Smooth muscle cell (in vitro differentiated cells): Measurements from ENCODE around the gene SPANXN5. TPM values are rescaled to one million over a fixed set of nuclear protein-coding genes. Genes with fewer than 3 reads are reported as not detected.
"Not testable (repeated sequence)": the region's sequence is repeated elsewhere in the genome, so short reads cannot be mapped to it uniquely, and the experiment has no call there.

Experiments
- DNase-seq: peaks from one replicate; lab custom pipeline; 2025; ENCODE audit not compliant: unreplicated experiment; lab: John Stamatoyannopoulos, UW
- H2AFZ ChIP-seq: fragments of 200-600 bp; sonication (generic); 2 replicates; pipeline ENCODE4 v1.6.0; 2016; ENCODE audit warnings: antibody characterized with exemption, low read depth, mild to moderate bottlenecking
- H3F3A ChIP-seq: fragments of 200-600 bp; sonication (generic); 2 replicates; pipeline ENCODE4 v1.6.0; 2017; ENCODE audit warnings: antibody characterized with exemption, low read depth
- H3K27ac ChIP-seq: fragments of 200-600 bp; sonication (generic); 2 replicates; pipeline ENCODE4 v1.5.1; 2016; ENCODE audit warnings: low read depth, mild to moderate bottlenecking
- H3K27me3 ChIP-seq: fragments of 200-600 bp; sonication (generic); 2 replicates; pipeline ENCODE4 v1.6.1; 2016; ENCODE audit warnings: low read depth, mild to moderate bottlenecking
- H3K36me3 ChIP-seq: fragments of 200-600 bp; sonication (generic); 2 replicates; pipeline ENCODE4 v1.5.1; 2016; ENCODE audit warnings: low read depth
- H3K4me1 ChIP-seq: fragments of 200-600 bp; sonication (generic); 2 replicates; pipeline ENCODE4 v1.5.1; 2016; ENCODE audit warnings: low read depth
- H3K4me2 ChIP-seq: fragments of 200-600 bp; sonication (generic); 2 replicates; pipeline ENCODE4 v1.6.0; 2016; ENCODE audit warnings: mild to moderate bottlenecking
- H3K4me3 ChIP-seq: fragments of 200-600 bp; sonication (generic); 2 replicates; pipeline ENCODE4 v1.5.1; 2016; ENCODE audit warnings: mild to moderate bottlenecking
- H3K79me2 ChIP-seq: fragments of 200-600 bp; sonication (generic); 2 replicates; pipeline ENCODE4 v1.6.0; 2016; ENCODE audit warnings: low read depth, mild to moderate bottlenecking
- H3K9ac ChIP-seq: fragments of 200-600 bp; sonication (generic); 2 replicates; pipeline ENCODE4 v1.6.0; 2016; ENCODE audit warnings: low read depth
- H3K9me3 ChIP-seq: fragments of 200-600 bp; sonication (generic); replicated peaks from 2 replicates; pipeline ENCODE4 v1.5.1; 2016; ENCODE audit warnings: low read depth
- H4K20me1 ChIP-seq: fragments of 200-600 bp; sonication (generic); 2 replicates; pipeline ENCODE4 v1.6.0; 2016; ENCODE audit warnings: low read depth
- CTCF ChIP-seq: fragments of 200-600 bp; sonication (generic); IDR thresholded peaks from 2 replicates; pipeline ENCODE4 v1.5.1; 2017; ENCODE audit warnings: borderline replicate concordance, mild to moderate bottlenecking, antibody characterized with exemption; ENCODE audit not compliant: insufficient read depth, poor library complexity, severe bottlenecking
- WGBS: methylation state at CpG from one replicate; pipeline ENCODE4 v1.1.7; 2016; ENCODE audit warnings: low lambda C conversion rate; 5-methylcytosine and 5-hydroxymethylcytosine counted together
- polyA plus RNA-seq: library from polyadenylated mRNA; unstranded; fragments of >200 nt; fragmentation: Nextera tagmentation; extraction: Ambion mirVana; gene quantifications from 2 replicates; pipeline ENCODE4 v1.2.1, GENCODE V29; 2016
- total RNA-seq: library from RNA; depleted of rRNA; stranded (reverse); fragments of >200 nt; gene quantifications from 2 replicates; pipeline ENCODE4 v1.2.3, GENCODE V29; 2014

The SPANXN5 gene
- total and polyA plus RNA-seq, 2 experiments from 2014 or later = not detected

GRCh38 chrX:52821079-52821760, 24.0 kb upstream of the SPANXN5 start:
- no peak overlapping the region for H2AFZ ChIP-seq
- H3K27ac ChIP-seq = no peak overlapping the region
- no peaks in the 10 kb centered on the region for H3K4me1 ChIP-seq
- H3K9me3 ChIP-seq = no peaks in the 10 kb centered on the region
- 75% methylated on average over 11 of the region's 11 CpGs for WGBS
- H4K20me1 ChIP-seq = no peaks in the 10 kb centered on the region
- no peak overlapping the region for H3K4me2 ChIP-seq
- no peak overlapping the region for H3K4me3 ChIP-seq
- H3K9ac ChIP-seq = no peak overlapping the region
- H3K79me2 ChIP-seq = no peaks in the 10 kb centered on the region
- H3F3A ChIP-seq = no peaks in the 10 kb centered on the region
- H3K27me3 ChIP-seq = no peaks in the 10 kb centered on the region
- no peaks in the 10 kb centered on the region for H3K36me3 ChIP-seq
- DNase-seq = no peak
- TF ChIP-seq CTCF = no peak

DNA sequence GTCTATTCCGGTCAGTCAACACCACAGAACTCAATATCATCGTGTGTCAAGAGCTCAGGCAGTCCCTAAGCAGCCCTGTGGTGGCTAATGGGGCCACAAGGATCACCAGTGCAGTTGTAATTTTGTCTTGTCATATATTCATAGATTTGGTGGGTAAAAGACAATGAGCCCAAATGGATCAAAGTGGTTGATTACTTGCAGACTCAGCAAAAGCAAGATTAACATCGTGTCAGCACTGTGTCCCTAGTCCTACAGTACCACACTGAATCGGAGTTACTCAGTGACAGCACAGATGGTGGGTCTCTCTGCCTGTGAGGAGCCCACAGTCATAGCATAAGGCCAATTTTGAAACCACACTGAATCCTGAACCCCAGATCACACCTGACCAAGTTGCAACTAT, 22.6 kb upstream of the SPANXN5 start:
- Histone ChIP-seq H3K27me3 (no peaks in the 10 kb centered on the region), H3F3A (no peaks in the 10 kb centered on the region), H3K36me3 (no peaks in the 10 kb centered on the region), H3K9me3 (no peaks in the 10 kb centered on the region), H3K4me3 (no peak overlapping the region), H3K4me2 (no peak overlapping the region), H3K27ac (no peak overlapping the region), H2AFZ (no peak overlapping the region), H3K4me1 (no peaks in the 10 kb centered on the region), H3K9ac (no peak overlapping the region), H4K20me1 (no peaks in the 10 kb centered on the region), H3K79me2 (no peaks in the 10 kb centered on the region)
- TF ChIP-seq CTCF = no peak
- no peak for DNase-seq
- WGBS = 43% methylated on average over 4 of the region's 4 CpGs

DNA sequence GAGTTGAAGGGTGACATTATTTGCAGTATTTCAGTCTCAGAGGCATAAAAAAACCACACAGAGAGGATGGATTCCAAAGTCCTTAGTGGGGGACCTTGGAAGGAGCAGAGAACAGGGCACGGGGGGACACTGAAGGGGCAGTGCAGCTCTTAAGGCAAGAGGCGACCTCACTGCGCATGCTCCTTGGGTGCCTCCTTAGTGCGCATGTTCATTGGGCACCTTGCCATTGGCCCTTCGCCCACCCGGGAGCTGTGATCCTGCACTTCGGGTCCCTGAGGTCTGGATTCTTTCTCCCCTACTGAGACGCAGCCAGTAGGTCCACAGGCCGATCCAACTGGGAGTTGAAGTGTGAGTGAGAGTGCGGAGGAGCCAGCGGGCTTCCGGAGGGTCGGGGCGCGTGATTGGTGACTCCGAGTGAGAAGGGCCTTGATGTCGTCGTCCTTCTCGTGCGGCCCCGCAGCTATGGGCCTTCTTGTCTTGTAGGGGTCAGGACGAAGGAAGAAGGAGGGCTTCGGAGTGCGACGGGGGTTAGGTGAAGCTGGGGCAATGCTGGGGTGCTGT, 13.9 kb upstream of the SPANXN5 start, which contains the start of gene XAGE5:
TSS of gene XAGE5 (plus strand) at position 223 of the 561 bp plus-strand sequence. CDS start 1,280 bp downstream, outside the sequence.
- Histone ChIP-seq H3K4me3 (no peak within 1 kb of the TSS), H3F3A (no peaks in the 10 kb centered on the region), H3K4me1 (no peaks in the 10 kb centered on the region), H4K20me1 (no peaks in the 10 kb centered on the region), H3K27me3 (no peaks in the 10 kb centered on the region), H3K36me3 (no peaks in the 10 kb centered on the region), H3K79me2 (no peaks in the 10 kb centered on the region), H3K9ac (no peak within 1 kb of the TSS), H2AFZ (no peak within 1 kb of the TSS), H3K27ac (no peak within 1 kb of the TSS), H3K9me3 (peaks cover 4% of the 10 kb centered on the region), H3K4me2 (no peak within 1 kb of the TSS)
- WGBS = 84% methylated on average over 25 of the region's 25 CpGs
- TF ChIP-seq CTCF = no peak
- DNase-seq = no peak

- not testable (repeated sequence) for H3K79me2 ChIP-seq, H3K4me2 ChIP-seq, H3K9me3 ChIP-seq, H3K4me3 ChIP-seq, H3K27ac ChIP-seq, H4K20me1 ChIP-seq, DNase-seq, H3K4me1 ChIP-seq, H3F3A ChIP-seq, H2AFZ ChIP-seq, H3K9ac ChIP-seq, H3K36me3 ChIP-seq, H3K27me3 ChIP-seq
- 58% methylated on average over 2 of the region's 2 CpGs for WGBS
Measured at GRCh38 chrX:52804876-52805275, 7.6 kb upstream of the SPANXN5 start.

DNA sequence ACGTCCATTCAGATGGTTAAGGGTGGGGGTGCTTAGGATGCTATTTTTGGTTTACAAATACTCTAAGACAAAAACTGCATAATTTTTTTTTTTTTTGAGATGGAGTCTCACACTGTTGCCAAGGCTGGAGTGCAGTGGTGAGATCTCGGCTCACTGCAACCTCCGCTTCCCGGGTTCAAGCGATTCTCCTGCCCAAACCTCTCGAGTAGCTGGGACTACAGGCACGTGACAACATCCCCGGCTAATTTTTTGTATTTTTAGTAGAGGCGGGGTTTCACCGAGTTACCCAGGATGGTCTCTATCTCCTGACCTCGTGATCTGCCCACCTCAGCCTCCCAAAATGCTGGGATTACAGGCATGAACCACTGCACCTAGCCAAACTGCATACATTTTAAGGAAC, 23.7 kb downstream of the SPANXN5 start:
- H2AFZ ChIP-seq, H3K9ac ChIP-seq, H3F3A ChIP-seq, DNase-seq, H3K27ac ChIP-seq, H4K20me1 ChIP-seq, H3K9me3 ChIP-seq, H3K4me3 ChIP-seq, H3K79me2 ChIP-seq, H3K27me3 ChIP-seq, H3K36me3 ChIP-seq, H3K4me2 ChIP-seq, H3K4me1 ChIP-seq: not testable (repeated sequence)
- WGBS = 72% methylated on average over 10 of the region's 11 CpGs

DNA sequence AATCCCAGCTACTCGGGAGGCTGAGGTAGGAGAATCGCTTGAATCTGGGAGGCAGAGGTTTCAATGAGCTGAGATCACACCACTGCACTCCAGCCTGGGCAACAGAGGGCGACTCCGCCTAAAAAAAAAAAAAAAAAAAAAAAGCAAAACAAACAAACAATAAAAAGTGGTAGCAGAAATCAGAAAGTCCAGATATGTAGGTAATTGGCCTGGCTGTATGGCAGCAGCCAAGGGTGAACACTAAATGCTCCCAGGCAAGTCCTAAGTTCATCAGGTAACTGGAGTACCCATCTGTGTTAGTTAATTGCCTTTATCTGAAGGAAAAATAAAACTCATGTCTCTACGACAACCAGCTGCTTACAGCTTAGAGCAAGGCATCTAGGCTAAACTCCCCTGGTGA, 31.2 kb downstream of the SPANXN5 start:
- H3K9me3 ChIP-seq, H3K27me3 ChIP-seq, H3K79me2 ChIP-seq, H2AFZ ChIP-seq, H3K27ac ChIP-seq, DNase-seq, H3K4me3 ChIP-seq, H4K20me1 ChIP-seq, H3K4me2 ChIP-seq, H3K9ac ChIP-seq, H3K36me3 ChIP-seq, H3K4me1 ChIP-seq, H3F3A ChIP-seq: not testable (repeated sequence)
- 59% methylated on average over 3 of the region's 5 CpGs for WGBS
